Muscle of leg (tissue), 11 donors: ENCODE results near the gene BTBD2. TPM values are rescaled to one million over a fixed set of nuclear protein-coding genes. Genes with fewer than 3 reads are reported as not detected.

Experiments
- DNase-seq: peaks from one replicate; pipeline ENCODE4 v3.0.0; 2013
- H3K27ac ChIP-seq: one replicate; pipeline ENCODE4 v1.5.1; 2013; ENCODE audit warnings: mild to moderate bottlenecking, low read length, control low read depth
- H3K27me3 ChIP-seq: one replicate; pipeline ENCODE4 v1.6.1; 2013; ENCODE audit warnings: low read length; ENCODE audit not compliant: control insufficient read depth, insufficient read depth
- H3K36me3 ChIP-seq: one replicate; pipeline ENCODE4 v1.6.1; 2013; ENCODE audit warnings: low read length; ENCODE audit not compliant: control insufficient read depth, insufficient read depth
- H3K4me1 ChIP-seq: one replicate; pipeline ENCODE4 v1.6.1; 2013; ENCODE audit warnings: low read length; ENCODE audit not compliant: control insufficient read depth, insufficient read depth
- H3K4me3 ChIP-seq: one replicate; pipeline ENCODE4 v1.5.1; 2013; ENCODE audit warnings: low read length, control low read depth
- H3K9me3 ChIP-seq: replicated peaks from 2 replicates; pipeline ENCODE4 v1.6.1; 2013; ENCODE audit warnings: low read depth, low read length; ENCODE audit not compliant: control insufficient read depth
- WGBS: methylation state at CpG from one replicate; pipeline ENCODE4 v1.1.5; 2013; ENCODE audit warnings: missing lambda C conversion rate; ENCODE audit not compliant: insufficient coverage; 5-methylcytosine and 5-hydroxymethylcytosine counted together
- polyA plus RNA-seq, 8 donors: library from polyadenylated mRNA; unstranded; fragments of 120-200 nt; gene quantifications; one replicate each; pipeline versions ENCODE4 v1.2.1 to v1.2.3, GENCODE V29; 2013; ENCODE audit warnings: inconsistent platforms in 1 of 8, low replicate concordance in 1 of 8; ENCODE audit not compliant: insufficient read length in 8 of 8, insufficient read depth in 1 of 8
- total RNA-seq: library from RNA; stranded (reverse); fragments of 120-200 nt; gene quantifications from one replicate; pipeline ENCODE4 v1.2.4, GENCODE V29; 2013

The BTBD2 gene
- total and polyA plus RNA-seq, 9 donors: 28.6 to 87.5 (median 74.0) TPM

DNA sequence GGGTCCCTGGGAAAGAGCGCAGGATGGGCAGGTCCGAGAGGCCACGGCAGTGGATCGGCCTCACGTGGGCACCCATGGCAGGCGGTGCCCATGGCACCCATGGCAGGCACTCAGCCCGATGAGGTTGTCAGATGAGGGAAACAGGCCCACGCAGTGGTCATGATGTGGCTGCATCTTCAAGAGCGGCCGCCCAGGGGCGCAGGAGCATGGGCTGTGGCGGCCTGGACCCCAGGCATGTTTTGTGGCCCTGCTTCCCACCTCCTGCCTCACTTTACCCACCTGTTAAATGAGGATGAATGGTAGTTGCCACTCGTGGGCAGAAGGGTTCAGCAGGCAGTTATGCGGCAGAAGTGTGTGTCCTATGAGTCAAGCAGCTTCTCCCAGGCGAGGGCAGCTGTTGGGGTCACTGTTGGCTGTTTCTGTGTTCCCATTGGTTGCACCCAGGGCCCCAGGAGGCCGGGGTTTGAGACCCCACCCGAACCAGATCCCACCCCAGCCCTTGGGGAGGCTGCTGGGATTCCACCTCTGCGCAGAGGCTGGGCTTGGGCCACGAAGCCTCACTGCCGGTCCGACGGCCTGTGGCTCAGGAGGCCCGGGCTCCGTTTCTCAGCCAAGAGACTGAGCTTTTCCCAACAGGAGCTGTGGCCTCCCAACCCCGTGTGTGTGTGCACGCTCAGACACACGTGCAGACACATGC lies 44.6 kb downstream of the BTBD2 start:
- DNase-seq: no peak
- H3K4me1 ChIP-seq: peaks cover 5% of the 10 kb centered on the region
- peaks cover 29% of the 10 kb centered on the region for H3K36me3 ChIP-seq
- no peaks in the 10 kb centered on the region for H3K27me3 ChIP-seq
- H3K9me3 ChIP-seq: no peaks in the 10 kb centered on the region
- H3K27ac ChIP-seq: no peak overlapping the region
- no peak overlapping the region for H3K4me3 ChIP-seq
- WGBS: 82% methylated on average over 19 of the region's 27 CpGs

DNA sequence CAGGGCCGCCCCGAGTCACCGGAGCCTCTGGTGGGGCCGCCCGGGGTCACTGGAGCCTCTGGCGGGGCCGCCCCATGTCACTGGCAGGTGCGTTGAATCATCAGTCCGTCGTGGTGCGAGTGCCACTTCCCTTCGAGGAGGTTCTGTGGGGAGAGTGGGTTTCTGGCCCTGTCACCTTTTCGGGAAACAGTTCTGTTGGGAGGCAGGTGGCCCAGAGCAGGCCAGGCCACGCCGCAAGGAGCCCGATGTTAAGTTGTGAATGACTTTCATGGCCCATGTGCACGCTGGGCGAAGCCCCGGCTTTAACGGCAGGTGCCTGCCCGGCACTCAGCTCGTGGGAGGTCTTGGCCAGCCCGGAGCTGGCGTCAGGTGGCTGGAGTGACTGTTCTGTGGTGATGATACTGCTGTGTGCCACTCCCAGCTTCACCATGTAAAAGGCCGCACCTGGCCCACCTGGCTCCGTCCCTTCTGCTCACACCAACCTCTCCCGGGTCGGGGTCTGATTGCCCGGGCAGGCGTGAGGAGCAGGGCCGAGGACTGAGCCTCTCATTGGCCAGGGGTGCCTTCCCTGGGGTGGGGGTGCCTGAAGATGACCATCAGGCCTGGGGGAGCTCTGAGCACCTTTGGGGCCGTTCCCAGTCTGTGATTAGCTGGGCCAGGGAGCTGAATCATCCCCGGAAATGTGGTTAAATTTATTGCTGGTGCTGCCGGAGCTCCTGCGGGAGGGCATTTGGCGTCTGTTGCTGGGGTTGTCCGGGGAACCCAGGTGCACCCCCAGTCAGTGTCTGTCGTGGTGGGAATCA lies 45.3 kb downstream of the BTBD2 start:
- Histone ChIP-seq H3K27ac (no peak overlapping the region), H3K4me3 (no peak overlapping the region), H3K27me3 (no peaks in the 10 kb centered on the region), H3K36me3 (peaks cover 31% of the 10 kb centered on the region), H3K9me3 (no peaks in the 10 kb centered on the region), H3K4me1 (peaks cover 5% of the 10 kb centered on the region)
- 88% methylated on average over 33 of the region's 38 CpGs for WGBS
- DNase-seq: no peak

GRCh38 chr19:1969176-1970002 lies 46.1 kb downstream of the BTBD2 start:
- Histone ChIP-seq H3K4me3 (no peak overlapping the region), H3K9me3 (no peaks in the 10 kb centered on the region), H3K27me3 (no peaks in the 10 kb centered on the region), H3K4me1 (peaks cover 5% of the 10 kb centered on the region), H3K27ac (no peak overlapping the region), H3K36me3 (peaks cover 27% of the 10 kb centered on the region)
- WGBS: 87% methylated on average over 44 of the region's 49 CpGs
- no peak for DNase-seq

GRCh38 chr19:1968279-1969175 lies 47.0 kb downstream of the BTBD2 start:
- WGBS: 60% methylated on average over 33 of the region's 34 CpGs
- DNase-seq: no peak
- H3K27me3 ChIP-seq: no peaks in the 10 kb centered on the region
- H3K27ac ChIP-seq: no peak overlapping the region
- H3K4me3 ChIP-seq: no peak overlapping the region
- no peaks in the 10 kb centered on the region for H3K9me3 ChIP-seq
- H3K4me1 ChIP-seq: peaks cover 5% of the 10 kb centered on the region
- H3K36me3 ChIP-seq: peaks cover 27% of the 10 kb centered on the region

DNA sequence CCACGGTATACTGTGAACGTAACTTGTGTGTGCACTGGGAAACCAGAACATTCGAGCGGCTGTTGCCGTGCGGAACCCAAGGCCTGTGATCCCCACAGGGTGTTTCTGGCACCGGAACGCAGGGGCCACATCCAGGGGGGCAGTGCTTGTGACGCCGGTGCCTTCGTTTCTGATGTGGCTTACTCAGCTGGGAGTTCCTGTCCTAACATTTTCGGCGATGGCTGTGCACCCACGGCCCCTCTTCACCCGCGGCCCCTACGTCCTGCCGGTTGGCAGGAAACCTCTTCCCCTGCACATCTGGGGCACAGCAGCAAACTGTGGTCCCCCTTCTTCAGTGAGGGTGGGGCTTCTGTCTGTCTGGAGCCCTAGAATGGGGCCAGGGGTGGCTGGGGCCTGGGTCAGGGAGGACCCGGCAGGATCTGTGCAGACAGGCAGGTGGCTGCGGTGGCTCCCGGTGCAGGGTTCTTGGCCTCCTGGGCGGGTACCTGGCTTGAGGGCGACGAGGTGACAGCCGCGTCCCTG lies 48.4 kb downstream of the BTBD2 start:
- H3K4me3 ChIP-seq: no peak overlapping the region
- WGBS: 84% methylated on average over 26 of the region's 26 CpGs
- H3K27ac ChIP-seq: no peak overlapping the region
- DNase-seq: no peak
- no peaks in the 10 kb centered on the region for H3K27me3 ChIP-seq
- peaks cover 27% of the 10 kb centered on the region for H3K36me3 ChIP-seq
- no peaks in the 10 kb centered on the region for H3K9me3 ChIP-seq
- H3K4me1 ChIP-seq: peaks cover 5% of the 10 kb centered on the region

DNA sequence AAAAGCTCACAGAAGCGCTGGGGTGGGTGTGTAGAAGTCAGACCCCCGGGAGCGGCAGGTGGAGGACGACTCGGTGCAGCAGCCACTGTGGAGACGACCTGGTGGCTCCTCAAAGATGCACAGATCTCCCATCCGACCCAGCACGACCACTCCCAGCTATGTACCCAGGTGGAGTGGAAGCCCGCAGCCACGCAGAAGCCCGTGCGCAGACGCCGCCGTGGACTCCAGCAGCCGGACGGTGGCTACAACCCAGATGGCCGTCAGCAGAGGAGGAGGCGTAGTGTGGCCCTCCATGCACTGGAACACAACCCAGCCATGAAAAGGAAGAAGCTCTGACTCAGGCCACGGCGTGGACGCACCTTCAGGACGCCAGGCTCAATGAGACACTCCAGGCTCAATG lies 52.8 kb downstream of the BTBD2 start:
- Histone ChIP-seq H3K36me3 (peaks cover 9% of the 10 kb centered on the region), H3K4me1 (peaks cover 5% of the 10 kb centered on the region), H3K4me3 (no peak overlapping the region), H3K27ac (no peak overlapping the region), H3K9me3 (no peaks in the 10 kb centered on the region), H3K27me3 (no peaks in the 10 kb centered on the region)
- DNase-seq: no peak
- 94% methylated on average over 20 of the region's 23 CpGs for WGBS

GRCh38 chr19:1961000-1961883 lies 54.3 kb downstream of the BTBD2 start:
- Histone ChIP-seq H3K27me3 (no peaks in the 10 kb centered on the region), H3K27ac (no peak overlapping the region)
- WGBS: 88% methylated on average over 36 of the region's 42 CpGs

DNA sequence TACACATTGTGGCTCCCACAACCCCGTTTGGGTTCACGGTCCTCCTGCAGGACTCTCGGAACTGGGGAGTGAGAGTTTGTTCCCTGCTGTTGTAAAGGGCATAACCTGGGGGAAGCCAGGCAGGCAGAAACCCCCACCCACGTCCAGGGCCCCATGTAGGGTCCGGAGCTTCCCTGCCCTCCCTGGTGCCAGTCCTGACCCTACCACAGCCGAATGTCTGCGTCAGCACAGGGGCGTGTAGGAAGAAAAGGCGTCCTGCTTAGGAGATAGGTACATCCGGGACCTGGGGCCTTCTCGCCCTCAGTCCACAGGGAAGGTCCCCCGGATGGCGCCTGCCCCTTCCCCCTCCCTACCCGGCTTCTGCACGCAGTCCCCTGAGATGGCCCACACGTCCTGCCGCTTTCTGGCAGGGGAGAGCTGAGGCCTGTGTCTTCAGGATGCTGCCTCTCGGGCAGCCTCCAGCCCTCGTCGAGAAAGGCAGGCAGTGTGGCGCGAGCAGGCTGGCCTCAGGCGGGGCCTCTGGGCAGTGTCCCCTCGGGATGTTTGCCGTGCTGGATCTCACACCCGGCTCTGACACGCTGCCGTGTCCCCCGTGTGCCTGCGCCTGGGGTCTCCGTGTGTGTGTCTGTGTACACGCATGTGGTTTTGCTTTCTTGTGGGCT lies 55.5 kb downstream of the BTBD2 start:
- no peak for DNase-seq
- WGBS: 86% methylated on average over 19 of the region's 32 CpGs
- Histone ChIP-seq H3K27ac (no peak overlapping the region), H3K4me3 (no peak overlapping the region), H3K36me3 (peaks cover 3% of the 10 kb centered on the region), H3K4me1 (no peaks in the 10 kb centered on the region), H3K9me3 (no peaks in the 10 kb centered on the region), H3K27me3 (no peaks in the 10 kb centered on the region)

More at GRCh38 chr19:1961000-1961883, 54.3 kb downstream of the BTBD2 start:
- Histone ChIP-seq H3K36me3 (peaks cover 9% of the 10 kb centered on the region), H3K4me1 (no peaks in the 10 kb centered on the region), H3K4me3 (no peak overlapping the region), H3K9me3 (no peaks in the 10 kb centered on the region)
- no peak for DNase-seq
